ENCODE results near the gene PSMA2.

- TF ChIP-seq, protein P1, sequence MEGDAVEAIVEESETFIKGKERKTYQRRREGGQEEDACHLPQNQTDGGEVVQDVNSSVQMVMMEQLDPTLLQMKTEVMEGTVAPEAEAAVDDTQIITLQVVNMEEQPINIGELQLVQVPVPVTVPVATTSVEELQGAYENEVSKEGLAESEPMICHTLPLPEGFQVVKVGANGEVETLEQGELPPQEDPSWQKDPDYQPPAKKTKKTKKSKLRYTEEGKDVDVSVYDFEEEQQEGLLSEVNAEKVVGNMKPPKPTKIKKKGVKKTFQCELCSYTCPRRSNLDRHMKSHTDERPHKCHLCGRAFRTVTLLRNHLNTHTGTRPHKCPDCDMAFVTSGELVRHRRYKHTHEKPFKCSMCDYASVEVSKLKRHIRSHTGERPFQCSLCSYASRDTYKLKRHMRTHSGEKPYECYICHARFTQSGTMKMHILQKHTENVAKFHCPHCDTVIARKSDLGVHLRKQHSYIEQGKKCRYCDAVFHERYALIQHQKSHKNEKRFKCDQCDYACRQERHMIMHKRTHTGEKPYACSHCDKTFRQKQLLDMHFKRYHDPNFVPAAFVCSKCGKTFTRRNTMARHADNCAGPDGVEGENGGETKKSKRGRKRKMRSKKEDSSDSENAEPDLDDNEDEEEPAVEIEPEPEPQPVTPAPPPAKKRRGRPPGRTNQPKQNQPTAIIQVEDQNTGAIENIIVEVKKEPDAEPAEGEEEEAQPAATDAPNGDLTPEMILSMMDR (IDR thresholded peaks at IDR 0.05): no peak
- no peak for TF ChIP-seq POLR2A (IDR thresholded peaks at IDR 0.05)
These were observed 20.4 kb upstream of the PSMA2 start for GRCh38 chr7:42952328-42952727.

All from stomach (tissue), 4 donors.